Measurements from ENCODE around the gene TIMM17A. TPM values are rescaled to one million over a fixed set of nuclear protein-coding genes. Genes with fewer than 3 reads are reported as not detected.

The TIMM17A gene
- total RNA-seq, 1 donor from 2014 or later, result 139 TPM

- no peak overlapping the region for H3K27ac Mint-ChIP-seq (ENCODE audit: unreplicated experiment)
- H4K20me1 ChIP-seq (ENCODE audit: insufficient read depth, low read length), result no peaks in the 10 kb centered on the region
- TF ChIP-seq, protein P1, sequence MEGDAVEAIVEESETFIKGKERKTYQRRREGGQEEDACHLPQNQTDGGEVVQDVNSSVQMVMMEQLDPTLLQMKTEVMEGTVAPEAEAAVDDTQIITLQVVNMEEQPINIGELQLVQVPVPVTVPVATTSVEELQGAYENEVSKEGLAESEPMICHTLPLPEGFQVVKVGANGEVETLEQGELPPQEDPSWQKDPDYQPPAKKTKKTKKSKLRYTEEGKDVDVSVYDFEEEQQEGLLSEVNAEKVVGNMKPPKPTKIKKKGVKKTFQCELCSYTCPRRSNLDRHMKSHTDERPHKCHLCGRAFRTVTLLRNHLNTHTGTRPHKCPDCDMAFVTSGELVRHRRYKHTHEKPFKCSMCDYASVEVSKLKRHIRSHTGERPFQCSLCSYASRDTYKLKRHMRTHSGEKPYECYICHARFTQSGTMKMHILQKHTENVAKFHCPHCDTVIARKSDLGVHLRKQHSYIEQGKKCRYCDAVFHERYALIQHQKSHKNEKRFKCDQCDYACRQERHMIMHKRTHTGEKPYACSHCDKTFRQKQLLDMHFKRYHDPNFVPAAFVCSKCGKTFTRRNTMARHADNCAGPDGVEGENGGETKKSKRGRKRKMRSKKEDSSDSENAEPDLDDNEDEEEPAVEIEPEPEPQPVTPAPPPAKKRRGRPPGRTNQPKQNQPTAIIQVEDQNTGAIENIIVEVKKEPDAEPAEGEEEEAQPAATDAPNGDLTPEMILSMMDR (IDR thresholded peaks at IDR 0.05; ENCODE audit: insufficient read depth, low read depth, low read length), result no peak
- TF ChIP-seq EZH2 (IDR thresholded peaks at IDR 0.05; ENCODE audit: insufficient read depth, low read length), result no peak
- no peak overlapping the region for H3K4me3 Mint-ChIP-seq (ENCODE audit: unreplicated experiment)
- no peak overlapping the region for H3K27ac ChIP-seq (ENCODE audit: low read depth, low read length)
- H3K4me1 ChIP-seq (ENCODE audit: insufficient read depth, low read length), result peaks cover 7% of the 10 kb centered on the region
- H3K79me2 ChIP-seq (ENCODE audit: insufficient read depth, low read length), result no peaks in the 10 kb centered on the region
- H2AFZ ChIP-seq (ENCODE audit: low read depth, low read length), result no peak overlapping the region
- no peak overlapping the region for H3K9ac ChIP-seq (ENCODE audit: low read length)
- H3K27me3 ChIP-seq (ENCODE audit: insufficient read depth, low read length), result no peaks in the 10 kb centered on the region
- H3K4me1 Mint-ChIP-seq (ENCODE audit: low read depth, unreplicated experiment), result peaks cover 6% of the 10 kb centered on the region
- H3K4me3 ChIP-seq (ENCODE audit: insufficient read depth, low read depth, low read length), result no peak overlapping the region
- H3K9me3 ChIP-seq (ENCODE audit: insufficient read depth, low read depth, low read length), result no peaks in the 10 kb centered on the region
- FAIRE-seq, result no peak
- H3K27me3 Mint-ChIP-seq (ENCODE audit: low read depth, unreplicated experiment), result no peaks in the 10 kb centered on the region
- no peak for DNase-seq (ENCODE audit: low read depth)
- no peak overlapping the region for H3K4me2 ChIP-seq (ENCODE audit: low read length)
- peaks cover 7% of the 10 kb centered on the region for H3K36me3 Mint-ChIP-seq (ENCODE audit: low read depth, unreplicated experiment)
- H3K36me3 ChIP-seq (ENCODE audit: insufficient read depth, low read length), result no peaks in the 10 kb centered on the region
- no peaks in the 10 kb centered on the region for H3K9me3 Mint-ChIP-seq (ENCODE audit: unreplicated experiment)
Measured at GRCh38 chr1:201930137-201930536, 25.2 kb upstream of the TIMM17A start.

DNA sequence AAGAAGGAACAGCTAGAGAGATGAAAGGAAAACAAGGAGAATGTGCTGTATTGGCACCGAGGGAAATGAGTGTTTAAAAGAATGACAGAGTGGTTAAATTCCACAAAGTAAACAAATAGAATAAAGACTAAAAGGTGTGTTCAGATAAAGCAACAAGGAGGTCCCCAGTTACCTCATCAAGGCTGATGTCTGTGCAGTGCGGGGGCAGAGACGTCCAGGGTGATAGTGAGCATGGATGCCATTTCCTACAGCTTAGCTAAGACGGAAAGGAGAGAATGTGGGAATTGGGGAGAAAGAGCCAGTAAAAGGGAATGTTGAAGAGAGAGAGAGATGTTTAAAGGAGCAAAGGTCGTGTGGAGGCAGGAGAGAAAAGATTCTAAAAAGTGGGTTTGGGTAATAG, 24.5 kb upstream of the TIMM17A start:
- no peaks in the 10 kb centered on the region for H3K79me2 ChIP-seq (ENCODE audit: insufficient read depth, low read length)
- no peaks in the 10 kb centered on the region for H3K36me3 ChIP-seq (ENCODE audit: insufficient read depth, low read length)
- H3K36me3 Mint-ChIP-seq (ENCODE audit: low read depth, unreplicated experiment), result peaks cover 7% of the 10 kb centered on the region
- H3K4me3 ChIP-seq (ENCODE audit: insufficient read depth, low read depth, low read length), result no peak overlapping the region
- H3K9me3 ChIP-seq (ENCODE audit: insufficient read depth, low read depth, low read length), result no peaks in the 10 kb centered on the region
- H3K9ac ChIP-seq (ENCODE audit: low read length), result no peak overlapping the region
- no peaks in the 10 kb centered on the region for H4K20me1 ChIP-seq (ENCODE audit: insufficient read depth, low read length)
- no peak for FAIRE-seq
- DNase-seq (ENCODE audit: low read depth), result no peak
- H3K27ac Mint-ChIP-seq (ENCODE audit: unreplicated experiment), result no peak overlapping the region
- H3K9me3 Mint-ChIP-seq (ENCODE audit: unreplicated experiment), result no peaks in the 10 kb centered on the region
- peaks cover 6% of the 10 kb centered on the region for H3K4me1 Mint-ChIP-seq (ENCODE audit: low read depth, unreplicated experiment)
- peaks cover 7% of the 10 kb centered on the region for H3K4me1 ChIP-seq (ENCODE audit: insufficient read depth, low read length)
- H3K27me3 ChIP-seq (ENCODE audit: insufficient read depth, low read length), result no peaks in the 10 kb centered on the region
- H3K27me3 Mint-ChIP-seq (ENCODE audit: low read depth, unreplicated experiment), result no peaks in the 10 kb centered on the region
- no peak overlapping the region for H3K4me2 ChIP-seq (ENCODE audit: low read length)
- TF ChIP-seq EZH2 (IDR thresholded peaks at IDR 0.05; ENCODE audit: insufficient read depth, low read length), result no peak
- TF ChIP-seq, protein P1 (IDR thresholded peaks at IDR 0.05; ENCODE audit: insufficient read depth, low read depth, low read length), result no peak
- no peak overlapping the region for H3K27ac ChIP-seq (ENCODE audit: low read depth, low read length)
- no peak overlapping the region for H3K4me3 Mint-ChIP-seq (ENCODE audit: unreplicated experiment)
- H2AFZ ChIP-seq (ENCODE audit: low read depth, low read length), result no peak overlapping the region

DNA sequence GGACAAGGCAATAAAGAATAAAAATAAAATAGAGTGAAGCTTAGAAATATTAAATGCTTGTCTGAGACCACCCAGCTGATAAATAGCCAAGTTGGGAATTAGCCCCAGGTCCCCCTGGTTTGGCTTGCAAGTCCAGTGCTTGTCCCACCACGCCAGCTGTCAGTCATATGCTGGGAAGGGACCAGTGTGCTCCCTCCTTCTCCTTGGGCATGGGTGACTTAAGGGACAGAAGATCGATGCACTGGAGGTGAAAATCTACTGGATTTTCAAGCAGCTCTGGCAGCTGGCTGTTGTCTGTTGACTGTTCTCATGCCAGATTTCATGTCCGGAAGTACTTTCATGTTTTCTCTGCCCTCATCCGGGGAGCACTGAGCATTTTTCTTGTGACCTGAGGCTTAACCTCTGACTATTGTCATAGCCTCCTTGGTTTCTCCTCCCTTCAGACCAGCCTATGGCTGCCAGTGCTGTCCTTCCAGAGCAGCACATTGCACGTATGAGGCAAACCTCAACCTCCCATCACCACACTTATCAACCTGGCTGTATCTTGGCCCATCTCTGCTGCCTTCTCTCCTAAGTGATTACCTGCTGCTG, 21.4 kb upstream of the TIMM17A start:
- Mint-ChIP-seq H3K9me3 (ENCODE audit: unreplicated experiment) (no peaks in the 10 kb centered on the region), H3K4me1 (ENCODE audit: low read depth, unreplicated experiment) (peaks cover 10% of the 10 kb centered on the region), H3K4me3 (ENCODE audit: unreplicated experiment) (no peak overlapping the region), H3K27ac (ENCODE audit: unreplicated experiment) (peak overlapping the region; percentile 27), H3K27me3 (ENCODE audit: low read depth, unreplicated experiment) (peaks cover 3% of the 10 kb centered on the region), H3K36me3 (ENCODE audit: low read depth, unreplicated experiment) (peaks cover 7% of the 10 kb centered on the region)
- no peaks in the 10 kb centered on the region for H3K9me3 ChIP-seq (ENCODE audit: insufficient read depth, low read depth, low read length)
- no peak for TF ChIP-seq EZH2 (IDR thresholded peaks at IDR 0.05; ENCODE audit: insufficient read depth, low read length)
- H3K79me2 ChIP-seq (ENCODE audit: insufficient read depth, low read length), result no peaks in the 10 kb centered on the region
- H4K20me1 ChIP-seq (ENCODE audit: insufficient read depth, low read length), result no peaks in the 10 kb centered on the region
- no peaks in the 10 kb centered on the region for H3K27me3 ChIP-seq (ENCODE audit: insufficient read depth, low read length)
- peak overlapping the region; percentile 8 for H3K4me2 ChIP-seq (ENCODE audit: low read length)
- DNase-seq (ENCODE audit: low read depth) (no peak), FAIRE-seq (peak; percentile 41)
- H3K9ac ChIP-seq (ENCODE audit: low read length), result no peak overlapping the region
- H3K27ac ChIP-seq (ENCODE audit: low read depth, low read length), result no peak overlapping the region
- H3K4me3 ChIP-seq (ENCODE audit: insufficient read depth, low read depth, low read length), result no peak overlapping the region
- peak overlapping the region; percentile 5 for H2AFZ ChIP-seq (ENCODE audit: low read depth, low read length)
- no peaks in the 10 kb centered on the region for H3K36me3 ChIP-seq (ENCODE audit: insufficient read depth, low read length)
- peaks cover 7% of the 10 kb centered on the region for H3K4me1 ChIP-seq (ENCODE audit: insufficient read depth, low read length)
